NCI-H1694 (cell line): ENCODE results near the gene MTMR1.

ENCODE experiments used
- DNase-seq: peaks from one replicate; lab custom pipeline; 2025; lab: John Stamatoyannopoulos, UW

Gene MTMR1

GRCh38 chrX:150697641-150698040 is 4.4 kb downstream of the MTMR1 start:
- DNase-seq, result no peak

- DNase-seq, result no peak
These were observed 5.8 kb downstream of the MTMR1 start for GRCh38 chrX:150698981-150699380.

- DNase-seq, result no peak
These were observed 6.9 kb downstream of the MTMR1 start for GRCh38 chrX:150700107-150700506.

- DNase-seq, result no peak
These were observed 8.2 kb downstream of the MTMR1 start for GRCh38 chrX:150701377-150701776.

- no peak for DNase-seq
These were observed 9.9 kb downstream of the MTMR1 start for GRCh38 chrX:150702966-150703694.

- no peak for DNase-seq
These were observed 10.4 kb downstream of the MTMR1 start for GRCh38 chrX:150703695-150703974.

- DNase-seq, result no peak
These were observed 10.9 kb downstream of the MTMR1 start for GRCh38 chrX:150704030-150704613.

- DNase-seq, result no peak
These were observed 19.4 kb downstream of the MTMR1 start for GRCh38 chrX:150712619-150713018.

GRCh38 chrX:150715184-150715583 is 22.0 kb downstream of the MTMR1 start:
- DNase-seq, result no peak

GRCh38 chrX:150719621-150720020 is 26.4 kb downstream of the MTMR1 start:
- DNase-seq, result no peak

GRCh38 chrX:150729956-150730355 is 36.8 kb downstream of the MTMR1 start:
- DNase-seq, result no peak

GRCh38 chrX:150730719-150731118 is 37.5 kb downstream of the MTMR1 start:
- no peak for DNase-seq

GRCh38 chrX:150731795-150732194 is 38.6 kb downstream of the MTMR1 start:
- DNase-seq, result no peak

- DNase-seq, result no peak
These were observed 43.3 kb downstream of the MTMR1 start for GRCh38 chrX:150736475-150736874.

- DNase-seq, result no peak
These were observed 58.9 kb downstream of the MTMR1 start for GRCh38 chrX:150752124-150752523.

GRCh38 chrX:150753357-150753756 is 60.2 kb downstream of the MTMR1 start:
- no peak for DNase-seq

- DNase-seq, result no peak
These were observed 60.8 kb downstream of the MTMR1 start for GRCh38 chrX:150753968-150754367.

GRCh38 chrX:150757371-150757770 is 64.2 kb downstream of the MTMR1 start:
- DNase-seq, result no peak

GRCh38 chrX:150759568-150760416 is 66.6 kb downstream of the MTMR1 start:
- DNase-seq, result no peak

- no peak for DNase-seq
These were observed 68.1 kb downstream of the MTMR1 start for GRCh38 chrX:150761176-150761818.

- DNase-seq, result no peak
These were observed 68.6 kb downstream of the MTMR1 start for GRCh38 chrX:150761819-150762216.

- DNase-seq, result no peak
These were observed 69.3 kb downstream of the MTMR1 start for GRCh38 chrX:150762258-150763165.
